AG04450 (cell line): ENCODE measurements around the gene SHTN1. TPM values are rescaled to one million over a fixed set of nuclear protein-coding genes. Genes with fewer than 3 reads are reported as not detected.

Experiments used
- CTCF ChIA-PET: fragments of 300-600, 350-600 bp; formaldehyde crosslinking; extraction: SDS; loops from one replicate; lab custom pipeline; 2022; ENCODE audit warnings: antibody characterized with exemption, inconsistent platforms; lab: Charles Lee
- POLR2A ChIA-PET: fragments of 350-600 bp; formaldehyde crosslinking; extraction: SDS; loops from one replicate; lab custom pipeline; 2021; ENCODE audit warnings: antibody characterized with exemption, inconsistent platforms; lab: Yijun Ruan, JAX
- DNase-seq: peaks from one replicate; pipeline ENCODE4 v3.0.0-alpha.2; 2011; ENCODE audit warnings: low read depth, low spot score
- H3K27ac ChIP-seq: one replicate; pipeline ENCODE4 v1.5.1; 2012; ENCODE audit warnings: low read depth, low read length, control low read depth
- H3K27me3 ChIP-seq: one replicate; pipeline ENCODE4 v1.6.0; 2012; ENCODE audit warnings: low read length; ENCODE audit not compliant: control insufficient read depth, insufficient read depth
- H3K4me3 ChIP-seq: 2 replicates; pipeline ENCODE4 v1.5.1; 2011; ENCODE audit warnings: mild to moderate bottlenecking, low read depth, low read length, control low read depth
- H3K9me3 ChIP-seq: 2 replicates; pipeline ENCODE4 v1.5.1; 2012; ENCODE audit warnings: low read length; ENCODE audit not compliant: control insufficient read depth, insufficient read depth
- polyA plus RNA-seq: library from polyadenylated mRNA; depleted of rRNA; stranded (reverse); fragments of >200 nt; gene quantifications from 2 replicates; pipeline ENCODE4 v1.2.3, GENCODE V29; 2011
- TF ChIP-seq, protein P1 (sequence below): IDR thresholded peaks from 2 replicates; pipeline ENCODE4 v1.5.1; 2011; ENCODE audit warnings: low read depth, low read length, control low read depth, inconsistent platforms

SHTN1 gene
- polyA plus RNA-seq, 1 experiment = 9.9 TPM

DNA sequence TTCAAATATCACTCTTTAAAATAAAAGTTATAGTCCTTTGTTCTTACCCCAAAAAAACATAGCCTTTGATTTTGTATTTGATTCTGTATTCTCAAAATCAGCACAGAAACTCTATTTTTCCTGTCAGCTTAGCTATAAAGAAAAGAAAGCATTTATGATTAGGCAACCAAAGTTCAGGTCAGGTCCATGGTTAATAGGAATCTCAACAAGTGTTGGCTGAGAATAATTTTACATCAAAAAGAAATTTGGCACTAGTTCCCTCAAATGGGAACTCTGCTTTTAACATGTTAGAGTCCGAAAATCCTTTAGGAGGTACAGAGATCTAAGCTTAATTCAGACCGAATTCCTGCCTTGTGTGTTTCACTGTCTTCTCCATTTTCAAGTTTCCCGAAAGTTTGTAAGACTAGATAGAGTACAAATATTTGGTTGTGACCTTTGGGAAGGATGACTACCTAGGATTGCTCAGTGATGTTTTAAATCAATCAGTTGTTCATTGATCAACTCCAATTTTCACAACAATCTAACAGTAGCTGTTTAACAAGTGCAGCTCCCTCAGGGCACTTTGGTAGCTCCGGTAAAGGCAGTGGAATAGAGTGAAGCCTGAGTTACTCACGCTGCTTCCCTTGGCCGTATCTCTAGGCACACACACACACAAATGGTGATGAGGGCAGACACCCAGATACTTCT, 164.5 kb downstream of the SHTN1 start:
- ChIA-PET CTCF (interaction anchor here (0.6 to 3.6 kb wide), 4 partner anchors 51 to 335 kb away, joined by 3 to 16 read pairs (median 4); no protein-coding TSS in a partner anchor), POLR2A (no interaction called here)
- peaks cover 9% of the 10 kb centered on the region for H3K27me3 ChIP-seq
- H3K4me3 ChIP-seq = no peak overlapping the region
- DNase-seq = no peak
- no peaks in the 10 kb centered on the region for H3K9me3 ChIP-seq
- TF ChIP-seq, protein P1, sequence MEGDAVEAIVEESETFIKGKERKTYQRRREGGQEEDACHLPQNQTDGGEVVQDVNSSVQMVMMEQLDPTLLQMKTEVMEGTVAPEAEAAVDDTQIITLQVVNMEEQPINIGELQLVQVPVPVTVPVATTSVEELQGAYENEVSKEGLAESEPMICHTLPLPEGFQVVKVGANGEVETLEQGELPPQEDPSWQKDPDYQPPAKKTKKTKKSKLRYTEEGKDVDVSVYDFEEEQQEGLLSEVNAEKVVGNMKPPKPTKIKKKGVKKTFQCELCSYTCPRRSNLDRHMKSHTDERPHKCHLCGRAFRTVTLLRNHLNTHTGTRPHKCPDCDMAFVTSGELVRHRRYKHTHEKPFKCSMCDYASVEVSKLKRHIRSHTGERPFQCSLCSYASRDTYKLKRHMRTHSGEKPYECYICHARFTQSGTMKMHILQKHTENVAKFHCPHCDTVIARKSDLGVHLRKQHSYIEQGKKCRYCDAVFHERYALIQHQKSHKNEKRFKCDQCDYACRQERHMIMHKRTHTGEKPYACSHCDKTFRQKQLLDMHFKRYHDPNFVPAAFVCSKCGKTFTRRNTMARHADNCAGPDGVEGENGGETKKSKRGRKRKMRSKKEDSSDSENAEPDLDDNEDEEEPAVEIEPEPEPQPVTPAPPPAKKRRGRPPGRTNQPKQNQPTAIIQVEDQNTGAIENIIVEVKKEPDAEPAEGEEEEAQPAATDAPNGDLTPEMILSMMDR = no peak
- H3K27ac ChIP-seq = no peak overlapping the region

DNA sequence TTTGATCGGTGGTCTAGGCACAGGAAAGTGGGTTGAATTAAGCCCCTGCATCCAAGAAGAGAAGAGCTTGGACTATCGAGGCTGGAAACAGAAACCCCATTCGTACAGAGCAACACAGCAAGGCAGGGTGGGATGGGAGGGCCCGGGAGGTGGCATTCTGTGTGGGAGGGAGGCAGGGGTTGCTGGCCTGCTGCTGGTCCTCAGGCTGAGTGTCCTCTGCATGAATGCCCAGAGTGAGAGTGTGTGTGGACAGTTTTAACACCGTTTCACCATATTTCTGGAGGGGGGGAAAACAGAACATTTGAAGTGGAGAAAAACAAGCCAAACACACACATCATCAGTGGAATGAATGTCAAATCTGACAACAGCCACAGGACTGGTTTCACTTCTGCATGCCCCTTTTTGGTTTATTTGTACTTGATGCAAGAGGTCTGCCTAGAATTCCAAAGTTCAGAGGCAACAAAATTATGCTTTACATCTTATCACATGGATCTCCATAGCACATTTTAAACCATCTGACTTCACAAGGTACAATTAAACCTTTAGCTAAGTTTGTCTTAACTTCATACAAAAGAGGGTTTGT, 166.8 kb downstream of the SHTN1 start:
- Histone ChIP-seq H3K27ac (no peak overlapping the region), H3K27me3 (peaks cover 24% of the 10 kb centered on the region), H3K9me3 (no peaks in the 10 kb centered on the region), H3K4me3 (no peak overlapping the region)
- DNase-seq = no peak
- ChIA-PET CTCF (interaction anchor here (0.9 to 3.6 kb wide), 4 partner anchors 41 to 337 kb away, joined by 3 to 33 read pairs (median 10); no protein-coding TSS in a partner anchor), POLR2A (no interaction called here)
- TF ChIP-seq, protein P1 = no peak

DNA sequence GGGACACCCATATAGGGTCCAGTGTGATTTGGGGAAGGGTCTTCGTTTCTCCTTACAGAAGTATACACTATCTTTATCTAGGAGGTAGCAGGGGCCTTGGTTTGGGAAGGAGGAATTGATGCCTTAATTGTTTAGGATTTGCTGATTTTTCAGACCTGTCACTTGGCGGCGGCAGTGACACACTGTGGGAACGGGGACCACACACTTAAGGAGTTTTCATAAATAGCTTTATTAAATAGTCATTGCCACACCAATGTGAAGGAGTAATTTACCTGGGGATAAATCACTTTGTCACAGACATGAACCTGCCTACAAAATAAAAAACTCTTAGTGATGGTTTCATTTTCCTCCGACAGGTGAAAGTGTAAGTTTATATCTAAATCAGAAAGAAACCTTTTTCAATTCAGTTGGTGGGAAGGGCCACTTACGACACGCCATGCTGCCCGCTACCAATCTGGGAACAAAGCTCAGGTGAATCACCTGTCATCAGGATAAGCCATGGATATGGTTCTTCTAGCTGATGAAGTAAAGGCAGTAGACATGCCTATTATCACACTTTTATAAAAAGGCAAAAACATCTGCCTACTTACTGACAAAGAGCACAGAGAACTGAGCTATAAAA, 168.0 kb downstream of the SHTN1 start:
- Histone ChIP-seq H3K27me3 (peaks cover 24% of the 10 kb centered on the region), H3K4me3 (no peak overlapping the region), H3K9me3 (no peaks in the 10 kb centered on the region), H3K27ac (no peak overlapping the region)
- ChIA-PET POLR2A (no interaction called here), CTCF (interaction anchor here (0.7 to 3.2 kb wide), 8 partner anchors 9 to 339 kb away, joined by 3 to 33 read pairs (median 4); no protein-coding TSS in a partner anchor)
- TF ChIP-seq, protein P1 = peak; percentile 38
- DNase-seq = no peak

DNA sequence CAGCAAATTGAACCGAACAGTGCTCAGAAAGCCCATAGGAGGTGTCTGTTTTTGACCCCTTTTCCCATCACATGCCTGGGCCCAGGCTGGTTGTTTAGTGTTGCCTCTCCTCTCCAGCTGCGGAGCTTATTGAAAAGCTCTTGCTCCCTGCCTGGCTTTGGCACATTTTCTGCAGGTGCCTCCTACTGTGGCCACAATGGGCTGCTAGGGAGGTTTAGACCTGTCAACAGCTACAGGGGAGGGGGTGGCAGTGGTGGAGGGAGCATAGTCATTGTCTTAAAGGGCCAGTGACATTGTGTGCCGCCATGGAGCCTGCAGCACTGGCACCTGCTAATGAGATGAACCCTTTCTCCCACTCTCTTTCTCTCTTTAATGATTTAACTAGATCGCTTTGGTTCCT, 168.9 kb downstream of the SHTN1 start:
- Histone ChIP-seq H3K4me3 (no peak overlapping the region), H3K27ac (no peak overlapping the region), H3K27me3 (peaks cover 29% of the 10 kb centered on the region), H3K9me3 (no peaks in the 10 kb centered on the region)
- DNase-seq = no peak
- ChIA-PET POLR2A (no interaction called here), CTCF (interaction anchor here (1.2 to 3.2 kb wide), 4 partner anchors 10 to 339 kb away, joined by 4 to 33 read pairs (median 12); no protein-coding TSS in a partner anchor)
- TF ChIP-seq, protein P1 = no peak
